Activated CD8-positive, alpha-beta T cell treated with anti-CD3 and anti-CD28 coated beads for 36 hours (primary cell): ENCODE data around the gene NME9. TPM values are rescaled to one million over a fixed set of nuclear protein-coding genes. Genes with fewer than 3 reads are reported as not detected.

Experiments
- ATAC-seq: fragments of 200-7000 bp; cut with Tn5 transposase; one replicate; pipeline ENCODE4 v1.10.0; 2021; ENCODE audit warnings: mild to moderate bottlenecking, moderate library complexity
- CTCF ChIA-PET: fragments of 350-600 bp; sonication (Branson Sonifier 250); formaldehyde crosslinking; loops from one replicate; lab custom pipeline; 2021; ENCODE audit warnings: antibody characterized with exemption; lab: Charles Lee
- POLR2A ChIA-PET: fragments of 350-600 bp; sonication (Branson Sonifier 250); formaldehyde crosslinking; loops from one replicate; lab custom pipeline; 2021; ENCODE audit warnings: antibody characterized with exemption; lab: Charles Lee
- DNase-seq: peaks from one replicate; pipeline ENCODE4 v3.0.0-alpha.2; 2020
- H3K27ac Mint-ChIP-seq: one replicate; pipeline ENCODE4 v1.8.0; 2021; ENCODE audit warnings: mild to moderate bottlenecking, mixed read lengths
- H3K27me3 Mint-ChIP-seq: one replicate; pipeline ENCODE4 v1.8.0; 2021; ENCODE audit warnings: mixed read lengths
- H3K36me3 Mint-ChIP-seq: one replicate; pipeline ENCODE4 v1.8.0; 2021; ENCODE audit warnings: low read depth, mixed read lengths
- H3K4me1 Mint-ChIP-seq: one replicate; pipeline ENCODE4 v1.8.0; 2021; ENCODE audit warnings: low read depth, mixed read lengths
- H3K4me3 Mint-ChIP-seq: one replicate; pipeline ENCODE4 v1.8.0; 2021; ENCODE audit warnings: mild to moderate bottlenecking, moderate library complexity, mixed read lengths
- H3K9me3 Mint-ChIP-seq: one replicate; pipeline ENCODE4 v1.8.0; 2021; ENCODE audit warnings: mixed read lengths
- CTCF ChIP-seq: fragments of 200-600 bp; IDR thresholded peaks from one replicate; pipeline ENCODE4 v1.8.0; 2022; ENCODE audit warnings: antibody characterized with exemption, mild to moderate bottlenecking
- intact Hi-C: fragments of 100-400 bp; cut with micrococcal nuclease; formaldehyde crosslinking; loops from one replicate; pipeline ENCODE4 v1.10.0; 2022
- total RNA-seq, 2 experiments: library from RNA; stranded (reverse); gene quantifications; one replicate each; pipeline ENCODE4 v1.2.3, GENCODE V29; 2021

NME9 gene
- total RNA-seq, 2 experiments from 2014 or later: 0.45 TPM; not detected in 1

- ChIA-PET POLR2A (no interaction called here), CTCF (interaction anchor here (0.8 kb wide), 1 partner anchor 272 kb away, joined by 3 read pairs; no protein-coding TSS in a partner anchor)
- ATAC-seq (no peak), DNase-seq (no peak)
- Mint-ChIP-seq H3K27ac (no peak overlapping the region), H3K36me3 (no peaks in the 10 kb centered on the region), H3K4me1 (no peaks in the 10 kb centered on the region), H3K27me3 (peaks cover 13% of the 10 kb centered on the region), H3K4me3 (no peak overlapping the region), H3K9me3 (no peaks in the 10 kb centered on the region)
- intact Hi-C loops: no loop called here
- no peak for TF ChIP-seq CTCF
Observed at GRCh38 chr3:138354376-138354775, 24.7 kb upstream of the NME9 start.

GRCh38 chr3:138351916-138352550 is 22.4 kb upstream of the NME9 start:
- Mint-ChIP-seq H3K27me3 (peaks cover 26% of the 10 kb centered on the region), H3K36me3 (no peaks in the 10 kb centered on the region), H3K4me3 (no peak overlapping the region), H3K27ac (no peak overlapping the region), H3K4me1 (peaks cover 4% of the 10 kb centered on the region), H3K9me3 (no peaks in the 10 kb centered on the region)
- CTCF ChIA-PET: interaction anchor here (3.4 kb wide), 1 partner anchor 20 kb away, joined by 16 read pairs; no protein-coding TSS in a partner anchor
- DNase-seq (no peak), ATAC-seq (no peak)
- TF ChIP-seq CTCF: no peak
- intact Hi-C loops: no loop called here
- POLR2A ChIA-PET: no interaction called here

GRCh38 chr3:138351151-138351550 is 21.5 kb upstream of the NME9 start:
- H3K36me3 Mint-ChIP-seq: no peaks in the 10 kb centered on the region

GRCh38 chr3:138349926-138350665 is 20.4 kb upstream of the NME9 start:
- DNase-seq: no peak
- TF ChIP-seq CTCF: no peak
- Mint-ChIP-seq H3K36me3 (no peaks in the 10 kb centered on the region), H3K4me3 (no peak overlapping the region), H3K4me1 (peaks cover 4% of the 10 kb centered on the region), H3K27me3 (peaks cover 40% of the 10 kb centered on the region), H3K9me3 (no peaks in the 10 kb centered on the region), H3K27ac (no peak overlapping the region)
- POLR2A ChIA-PET: no interaction called here
- CTCF ChIA-PET: interaction anchor here (0.8 to 3.4 kb wide), 9 partner anchors 12 to 170 kb away, joined by 3 to 16 read pairs (median 3); no protein-coding TSS in a partner anchor
- no peak for ATAC-seq
- intact Hi-C loops: no loop called here

More at GRCh38 chr3:138351151-138351550, 21.5 kb upstream of the NME9 start:
- Mint-ChIP-seq H3K4me1 (peaks cover 4% of the 10 kb centered on the region), H3K4me3 (no peak overlapping the region), H3K27ac (no peak overlapping the region), H3K27me3 (peaks cover 34% of the 10 kb centered on the region), H3K9me3 (no peaks in the 10 kb centered on the region)
- ChIA-PET POLR2A (no interaction called here), CTCF (interaction anchor here (3.4 kb wide), 1 partner anchor 19 kb away, joined by 16 read pairs; no protein-coding TSS in a partner anchor)
- no peak for ATAC-seq
- no peak for DNase-seq
- intact Hi-C loops: no loop called here
- no peak for TF ChIP-seq CTCF
